Stimulated activated CD8-positive, alpha-beta memory T cell treated with anti-CD3 and anti-CD28 coated beads, Interleukin-12 subunit alpha, Interleukin-12 subunit beta, amount 100 ng/mL, for 4 hours (primary cell): ENCODE results near the gene ITGA2B.
"Not testable (repeated sequence)": the region's sequence is repeated elsewhere in the genome, so short reads cannot be mapped to it uniquely, and the experiment has no call there.

Experiments used
- DNase-seq: peaks from one replicate; pipeline ENCODE4 v3.0.0-alpha.2; 2020; ENCODE audit warnings: low read depth

Gene ITGA2B

DNA sequence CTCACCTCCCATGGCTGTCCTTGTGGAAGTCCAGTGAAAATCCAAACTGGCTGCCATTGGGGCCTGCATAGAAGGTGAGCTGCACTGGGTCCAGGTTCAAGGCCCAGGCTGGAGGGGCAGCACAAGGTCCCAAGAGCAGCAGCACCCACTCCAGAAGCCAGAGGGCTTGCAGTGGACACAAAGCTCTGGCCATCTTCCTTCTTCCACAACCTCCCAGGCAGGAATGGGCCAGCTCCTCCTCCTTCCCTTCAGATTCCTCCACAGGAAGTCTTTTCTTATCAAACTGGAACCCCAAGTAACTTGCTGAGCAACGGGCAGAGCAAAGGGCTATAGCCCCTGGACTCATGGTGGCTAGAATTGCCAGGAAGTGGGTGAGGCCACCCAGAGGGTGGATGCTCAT lies at the start of gene ITGA2B:
Gene ITGA2B (minus strand): TSS at position 369 of the 400 bp plus-strand sequence. CDS start 176 bp downstream, at position 193.
- DNase-seq, result no peak

DNA sequence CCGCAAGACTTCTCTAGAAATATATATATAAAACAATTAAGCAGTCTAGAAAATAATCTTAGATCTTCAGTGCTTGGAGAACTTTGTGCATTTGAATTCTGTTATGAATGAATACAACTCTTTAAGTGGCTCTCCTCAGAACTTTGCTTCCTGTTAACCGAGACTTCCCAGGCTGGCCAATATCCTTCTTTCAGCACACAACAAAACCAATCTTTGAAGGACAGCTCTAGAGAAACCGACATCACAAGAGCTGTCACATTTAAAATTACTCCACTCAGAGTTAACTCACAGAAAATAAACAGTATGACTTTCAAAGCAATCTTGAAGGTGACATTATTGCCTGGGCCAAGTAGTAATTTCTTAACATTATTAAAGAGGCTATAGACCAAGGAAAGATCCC lies 49.7 kb upstream of the ITGA2B start:
- no peak for DNase-seq

DNA sequence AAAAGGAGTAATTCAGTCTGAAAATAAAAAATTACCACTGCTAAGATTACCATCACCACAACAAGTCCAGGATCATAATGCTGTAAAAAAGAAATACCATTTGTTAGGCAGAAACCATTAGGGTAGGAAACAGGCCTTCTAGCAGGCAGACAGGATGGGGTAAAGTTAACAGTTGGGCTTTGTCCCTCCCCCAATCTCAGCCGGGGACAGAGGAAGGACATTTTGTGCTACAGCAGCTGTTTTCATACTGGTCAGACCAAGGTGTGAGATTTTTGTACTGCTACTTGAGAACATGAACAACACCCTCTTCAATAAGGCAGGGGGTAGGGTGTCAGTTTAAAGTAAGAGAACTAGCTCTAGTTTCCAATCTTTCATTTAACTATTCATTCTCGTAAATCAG lies 49.2 kb upstream of the ITGA2B start:
- DNase-seq, result no peak

DNA sequence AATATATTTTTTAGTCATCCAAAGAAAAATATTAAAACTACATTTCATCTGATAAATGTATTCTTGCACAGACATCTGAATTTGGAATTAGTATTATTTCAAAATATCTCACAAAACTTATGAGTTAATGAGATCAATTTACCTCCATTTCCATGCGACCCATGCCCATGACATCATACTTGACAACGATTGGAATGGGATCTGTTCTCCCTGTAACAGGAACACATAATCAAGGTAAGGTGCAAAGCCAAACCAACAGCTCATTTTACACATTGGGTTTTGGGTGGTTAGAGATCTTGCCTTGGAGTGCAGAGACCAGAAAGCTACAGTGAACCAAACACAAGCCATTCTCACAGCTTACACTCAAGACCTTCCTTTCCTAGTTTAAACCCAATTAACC lies 46.9 kb upstream of the ITGA2B start:
- DNase-seq, result no peak

DNA sequence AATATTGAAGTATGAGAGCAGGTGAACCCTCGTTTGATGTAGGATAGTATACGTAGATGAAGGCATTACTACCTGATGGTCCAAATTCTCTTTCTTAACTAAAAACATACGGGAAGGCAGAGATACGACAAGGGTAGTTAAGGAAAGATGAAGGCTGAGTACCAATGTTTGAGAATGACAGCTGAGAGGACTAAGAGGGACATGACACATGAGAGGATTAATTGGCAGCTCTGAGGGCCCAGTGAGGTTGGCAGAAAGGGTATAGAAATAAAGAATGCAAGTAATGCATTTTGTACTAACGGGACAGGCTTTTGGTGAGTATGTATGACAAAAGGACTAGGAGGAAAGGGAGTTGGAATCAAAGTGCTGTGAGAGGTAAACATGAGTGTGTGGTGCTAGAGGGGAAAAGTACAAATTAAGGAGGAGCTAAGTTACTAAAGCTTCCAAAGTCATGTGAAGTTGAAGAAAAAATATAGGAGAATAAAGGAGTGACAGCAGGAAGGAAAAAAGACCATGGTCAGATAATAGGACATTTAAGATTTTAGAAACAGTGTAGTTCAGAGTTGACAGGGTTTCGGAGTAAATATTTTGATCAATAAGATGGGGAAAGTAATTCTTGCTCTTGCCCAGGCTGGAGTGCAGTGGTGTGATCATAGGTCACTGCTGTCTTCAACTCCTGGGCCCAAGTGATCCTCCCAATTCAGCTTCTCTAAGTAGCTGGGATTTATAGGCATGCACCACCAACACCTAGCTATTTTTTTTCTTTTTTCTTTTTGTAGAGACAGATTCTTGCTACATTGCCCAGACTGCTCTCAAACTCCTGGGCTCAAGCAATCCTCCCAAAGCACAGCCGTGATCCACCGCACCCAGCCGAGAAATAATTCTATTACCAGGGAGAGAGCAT lies 43.1 kb upstream of the ITGA2B start:
- no peak for DNase-seq

DNA sequence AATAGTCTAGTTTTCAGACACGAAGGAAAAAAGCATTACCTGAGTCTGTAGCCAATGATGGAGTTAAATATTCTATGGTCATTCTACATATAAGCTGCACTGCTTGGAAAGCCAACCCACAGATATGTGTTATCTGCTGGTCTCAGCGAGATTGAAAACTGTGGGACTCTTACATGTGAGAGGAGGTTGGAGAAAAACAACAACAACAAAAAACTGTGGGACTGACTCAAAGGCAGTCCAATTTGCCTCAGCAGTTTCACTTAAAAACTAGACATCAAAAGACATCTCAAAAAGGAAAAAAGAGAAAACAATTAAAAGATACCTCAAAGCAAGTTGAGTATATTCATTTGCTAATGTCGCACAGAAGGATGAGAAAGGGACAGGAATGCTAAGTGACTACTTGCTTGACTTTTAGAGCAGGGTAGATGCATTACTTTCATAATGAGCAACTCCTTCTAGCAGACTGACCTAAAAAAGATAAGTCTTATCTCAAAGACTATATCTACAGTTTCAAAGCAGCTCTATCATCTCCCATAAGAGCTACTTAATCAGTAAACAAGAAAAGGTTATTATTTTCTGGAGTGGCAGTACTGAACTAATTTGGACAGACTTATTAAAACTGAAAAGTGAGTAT lies 35.5 kb upstream of the ITGA2B start:
- no peak for DNase-seq

DNA sequence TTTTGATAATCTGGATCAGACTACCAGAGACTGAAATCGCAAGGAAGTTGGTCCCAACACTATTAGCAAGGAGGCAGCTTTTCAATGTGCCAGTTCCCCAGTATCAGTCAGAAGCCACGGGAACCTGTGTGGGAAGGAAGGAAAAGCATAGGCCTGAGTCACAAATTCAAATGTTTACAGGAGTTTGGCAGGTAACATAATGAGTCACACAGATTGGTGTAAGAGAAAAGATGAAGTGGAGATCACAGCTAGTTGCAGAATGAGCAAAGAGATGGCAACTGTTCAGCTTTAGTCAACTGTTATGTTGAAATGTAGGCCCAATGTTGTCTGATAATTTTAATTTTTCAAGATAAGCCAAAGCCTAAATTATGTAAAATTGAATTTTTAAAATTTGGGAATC lies 28.1 kb upstream of the ITGA2B start:
- DNase-seq, result no peak

DNA sequence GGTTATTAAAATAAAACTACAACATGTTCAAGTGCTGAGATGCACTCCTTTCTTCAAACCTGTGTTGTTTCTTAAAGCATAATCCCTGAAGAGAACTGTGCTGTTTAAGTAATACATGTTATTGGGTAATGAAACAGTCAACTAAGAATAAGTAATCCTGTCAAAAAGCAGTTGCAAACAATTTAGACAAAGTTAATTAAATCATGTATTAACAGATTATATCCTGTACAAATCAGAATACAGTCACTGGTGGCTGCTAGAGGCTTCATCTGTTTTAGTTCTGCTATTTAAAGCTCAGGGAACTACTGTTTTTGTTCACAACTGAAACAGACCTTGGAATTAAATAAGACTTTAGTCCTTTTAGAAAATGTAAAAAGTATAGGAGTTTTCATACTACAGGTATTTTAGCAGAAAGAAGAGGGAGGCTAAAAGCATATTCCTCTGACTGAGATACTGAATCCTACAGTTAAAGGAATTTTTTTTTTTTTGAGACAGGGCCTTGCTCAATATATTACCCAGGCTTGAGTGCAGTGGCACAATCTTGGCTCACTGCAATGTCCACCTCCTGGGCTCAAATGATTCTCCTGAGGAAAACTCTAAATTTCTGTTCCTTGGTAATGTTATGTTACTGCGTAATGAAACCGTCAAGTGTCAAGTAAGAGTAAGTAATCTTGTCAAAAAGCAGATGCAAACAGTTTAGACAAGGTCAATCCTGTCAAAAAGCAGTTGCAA lies 27.3 kb upstream of the ITGA2B start:
- no peak for DNase-seq

DNA sequence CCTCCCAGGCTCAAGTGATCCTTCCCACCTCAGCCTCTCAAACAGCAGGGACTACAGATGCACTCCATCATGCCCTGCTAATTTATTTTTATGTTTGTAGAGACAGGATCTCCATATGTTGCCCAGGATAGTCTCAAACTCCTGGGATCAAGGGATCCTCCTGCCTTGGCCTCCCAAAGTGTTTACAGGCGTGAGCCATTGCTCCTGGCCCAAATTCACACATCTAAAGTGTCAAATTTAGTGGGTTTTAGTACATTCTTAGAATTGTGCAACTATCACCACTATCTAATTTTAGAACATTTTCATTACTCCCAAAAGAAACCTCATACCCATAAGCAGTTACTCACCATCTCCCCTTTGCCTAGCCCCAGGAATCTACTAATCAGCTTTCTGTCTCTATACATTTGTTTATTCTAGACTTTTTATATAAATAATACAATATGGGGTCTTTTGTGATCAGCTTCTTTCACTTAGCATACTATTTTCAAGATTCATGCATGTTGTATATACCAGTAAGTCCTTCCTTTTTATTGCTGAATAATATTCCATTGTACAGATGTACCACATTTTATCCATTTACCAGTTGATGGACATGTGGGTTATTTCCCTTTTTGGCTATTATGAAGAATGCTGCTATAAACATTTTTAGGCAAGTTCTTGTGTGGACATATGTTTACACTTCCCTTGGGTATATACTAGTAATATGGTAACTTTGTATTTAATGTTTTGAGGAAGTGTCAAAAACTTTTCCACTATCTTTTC lies 25.1 kb upstream of the ITGA2B start:
- DNase-seq, result no peak

DNA sequence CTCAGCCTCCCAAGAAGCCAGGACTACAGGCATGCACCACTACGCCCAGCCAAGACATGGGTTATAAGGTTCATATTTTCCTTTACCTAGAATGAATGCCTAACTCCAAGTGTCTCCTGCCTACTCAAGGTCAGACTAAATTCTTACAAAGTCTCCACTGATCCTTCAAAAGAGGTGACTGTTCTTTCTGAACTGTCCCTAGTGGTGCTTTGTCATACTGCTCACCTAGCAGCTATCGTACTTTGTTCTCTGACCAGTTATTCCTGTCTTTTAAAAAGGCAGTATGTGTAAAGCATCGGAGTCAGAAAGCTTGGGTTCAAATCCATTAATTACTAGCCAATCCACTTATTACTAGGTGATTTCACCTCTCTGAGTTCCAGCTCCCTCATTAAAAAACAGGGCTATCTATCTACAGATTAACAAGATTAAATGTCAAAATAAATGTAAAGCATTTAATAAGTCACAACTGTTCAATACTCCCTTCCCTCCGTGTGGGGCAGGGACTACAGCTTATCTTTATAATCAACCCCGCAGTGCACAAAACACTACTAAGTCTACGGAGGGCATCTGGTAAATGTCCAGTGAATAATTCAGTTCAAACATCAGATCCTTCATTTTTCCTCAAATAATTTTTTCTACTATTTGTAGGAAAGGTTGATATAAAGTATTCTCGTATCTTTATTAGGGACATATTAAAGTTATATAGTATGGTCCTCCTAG lies 20.0 kb upstream of the ITGA2B start:
- no peak for DNase-seq

DNA sequence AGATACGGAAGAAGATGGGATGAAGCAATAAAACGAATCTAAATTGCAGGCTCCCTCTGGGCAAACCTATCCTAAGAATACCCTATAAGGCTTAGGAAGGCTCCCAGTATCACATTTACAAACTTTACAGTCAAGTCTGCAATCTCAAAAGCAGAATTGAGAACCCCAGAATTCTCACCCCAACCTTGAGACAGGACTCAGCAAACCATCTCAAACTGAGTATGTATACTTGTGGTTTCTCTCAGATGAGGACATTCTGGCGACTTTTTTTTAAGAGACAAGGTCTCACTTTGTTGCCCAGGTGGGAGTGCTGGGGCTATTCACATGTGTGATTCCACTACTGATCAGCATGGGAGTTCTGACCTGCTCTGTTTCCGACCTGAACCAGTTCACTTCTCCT lies 19.3 kb upstream of the ITGA2B start:
- no peak for DNase-seq

DNA sequence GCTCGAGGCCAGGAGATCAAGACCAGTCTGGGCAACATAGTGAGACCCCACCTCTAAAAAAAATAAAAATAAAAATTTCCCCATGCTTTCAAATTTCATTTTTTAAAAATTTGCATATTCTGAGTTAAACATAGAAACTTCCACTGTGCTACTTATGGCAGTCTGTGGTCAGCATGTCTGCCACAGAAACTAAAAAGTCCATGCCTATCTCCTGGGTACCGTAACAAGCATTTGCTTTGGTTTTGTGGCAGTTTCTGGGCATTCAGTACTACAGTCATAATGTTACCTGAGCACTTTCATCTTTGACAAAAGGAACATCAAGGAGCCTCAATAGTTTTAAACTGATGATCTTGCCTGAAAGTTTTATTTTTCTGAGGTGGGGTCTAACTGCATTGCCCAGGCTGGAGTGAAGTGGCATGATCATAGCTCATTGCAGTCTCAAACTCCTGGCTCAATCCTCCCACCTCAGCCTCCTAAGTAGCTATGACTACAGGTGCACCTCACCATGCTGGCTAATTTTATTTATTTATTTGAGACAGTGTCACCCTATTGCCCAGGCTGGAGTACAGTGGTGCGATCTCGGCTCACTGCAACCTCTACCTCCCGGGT lies 13.2 kb upstream of the ITGA2B start:
- DNase-seq, result no peak

DNA sequence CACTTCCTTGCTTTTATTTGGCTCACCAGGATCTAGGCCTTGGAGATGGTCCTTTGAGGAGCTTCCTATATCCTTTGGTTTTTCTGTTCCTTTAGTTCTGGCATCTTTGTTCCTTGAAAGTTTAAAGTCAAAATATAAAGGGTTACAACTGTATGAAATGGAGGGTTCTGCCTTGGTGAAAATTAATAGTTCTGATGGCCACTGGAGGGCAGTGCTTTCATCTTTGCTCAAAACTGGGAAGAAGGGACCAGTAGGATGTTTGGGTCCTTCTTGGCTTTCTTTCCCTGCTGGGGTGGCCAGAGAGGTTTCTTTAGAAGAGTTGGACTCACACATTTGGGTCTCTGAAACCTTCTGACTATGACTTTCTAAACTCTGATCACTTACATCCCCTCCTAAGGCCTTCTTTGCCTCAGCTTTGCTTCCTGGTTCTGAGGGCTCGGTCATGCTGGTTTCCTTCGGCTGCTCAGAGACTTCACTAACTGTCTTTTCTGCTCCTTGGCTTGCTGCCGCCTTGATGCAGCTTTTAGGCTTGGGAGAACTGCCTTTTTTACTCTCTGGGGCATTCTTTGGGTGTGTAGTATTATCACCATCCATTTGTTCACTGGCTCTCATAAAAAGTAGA lies 10.9 kb upstream of the ITGA2B start:
- DNase-seq, result no peak

DNA sequence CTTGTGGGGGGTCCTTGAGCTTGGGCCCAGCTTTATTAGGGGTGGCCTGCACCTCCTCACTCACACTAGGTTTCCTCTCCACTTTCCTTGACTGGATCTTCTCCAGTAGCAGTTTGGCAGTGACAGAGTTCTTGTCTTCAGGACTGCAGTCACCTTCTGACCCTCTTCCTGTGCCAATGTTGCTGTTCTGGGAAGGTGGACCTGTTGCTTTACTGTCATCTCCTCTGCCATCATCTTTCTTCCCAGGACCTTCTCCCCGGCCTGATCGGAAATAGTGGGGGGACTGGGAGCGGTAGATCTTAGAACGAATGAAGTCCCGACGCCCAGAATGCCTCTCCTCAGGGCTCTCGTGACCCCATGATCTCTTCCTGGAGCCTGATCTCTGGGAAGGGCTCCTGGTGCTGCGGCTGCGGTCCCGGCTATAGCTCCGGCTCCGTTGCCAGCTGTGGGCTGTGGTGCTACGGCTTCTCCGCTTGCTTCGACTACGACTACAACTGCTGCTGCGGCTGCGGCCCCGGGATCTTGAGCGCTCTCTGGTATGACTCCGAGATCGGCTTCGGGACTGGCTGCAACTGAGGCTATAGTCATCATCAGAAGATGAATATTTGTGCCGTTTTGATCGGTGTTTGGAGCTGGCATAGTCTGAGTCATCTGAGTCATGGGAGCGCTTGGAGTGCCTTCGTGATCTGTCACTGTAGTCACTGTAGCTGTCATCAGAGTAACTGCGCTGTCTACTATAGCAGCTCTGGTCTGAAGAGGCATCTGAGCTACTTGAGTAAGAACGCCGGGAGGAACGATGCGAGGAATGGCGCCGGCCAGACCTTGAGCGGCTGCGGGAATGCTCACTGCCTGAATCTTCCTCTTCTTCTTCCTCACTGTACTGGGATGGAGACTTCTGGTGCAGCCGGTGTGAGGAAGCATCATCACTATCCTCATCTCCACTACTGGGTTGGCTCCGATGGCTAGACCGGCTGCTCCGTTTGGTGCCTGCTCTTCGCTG lies 9.5 kb upstream of the ITGA2B start:
- DNase-seq, result no peak

DNA sequence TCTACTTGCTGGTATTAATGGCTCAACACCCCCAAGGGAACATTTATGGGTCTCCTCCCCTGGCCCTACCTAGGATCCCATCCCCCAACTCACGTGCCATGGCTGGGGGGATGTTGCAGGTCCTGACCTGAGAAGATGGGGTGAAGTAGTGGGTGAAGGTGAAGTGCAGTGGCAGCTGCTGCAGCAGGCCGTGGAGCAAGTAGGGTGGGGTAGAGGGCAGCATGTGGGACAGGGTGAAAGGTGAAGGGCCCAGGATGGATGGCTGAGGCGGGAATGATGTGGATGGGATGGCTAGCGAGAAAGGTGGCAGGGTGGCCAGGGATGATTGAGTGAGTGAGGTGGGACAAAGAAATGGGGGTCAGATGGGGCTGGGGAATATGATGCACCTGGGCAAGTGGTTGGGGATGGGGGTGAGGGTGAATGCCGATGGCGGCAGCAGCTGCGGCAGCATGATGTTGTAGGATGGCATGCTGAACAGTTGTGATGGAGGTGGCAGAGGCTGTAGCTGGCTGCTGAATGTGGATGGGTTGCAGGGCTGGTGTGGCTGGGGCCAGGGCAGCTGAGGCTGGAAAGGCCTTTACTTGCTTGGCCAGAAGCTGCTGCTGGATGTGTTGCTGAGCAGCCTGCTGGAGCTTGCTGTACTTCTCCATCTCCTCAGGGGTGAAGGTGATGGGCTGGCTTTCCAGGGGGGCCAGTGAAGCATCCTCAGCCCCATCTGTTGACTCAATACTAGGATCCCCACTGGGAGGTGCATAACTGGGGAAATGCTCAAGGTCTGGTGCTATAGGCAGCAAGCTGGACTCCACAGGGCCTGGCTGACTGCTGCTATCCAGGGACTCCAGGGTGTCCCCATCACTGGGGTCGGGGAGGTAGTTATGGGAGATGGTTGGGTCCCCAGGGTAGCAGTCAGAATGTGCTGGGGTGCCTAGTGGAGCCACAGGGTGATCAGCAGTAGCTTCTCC lies 8.3 kb upstream of the ITGA2B start:
- DNase-seq, result no peak

DNA sequence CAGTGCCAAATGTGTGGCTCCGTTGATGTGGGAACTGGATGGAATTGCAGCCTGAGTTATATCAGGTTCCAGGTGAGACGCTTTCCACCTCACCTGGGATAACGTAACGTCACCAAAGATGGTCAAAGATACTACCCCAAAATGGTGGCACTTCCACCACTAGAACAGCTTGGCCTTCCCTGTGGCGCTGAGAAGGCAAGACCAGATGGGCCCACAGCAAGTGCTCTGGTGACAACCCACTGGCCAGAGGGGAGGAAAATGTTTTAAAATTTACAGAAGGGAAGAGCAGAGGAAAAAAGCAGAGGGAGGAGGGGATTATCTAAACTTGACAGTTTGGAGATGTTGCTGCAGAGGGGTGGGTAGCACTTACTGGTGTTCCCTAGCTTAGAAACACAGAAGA lies 7.5 kb upstream of the ITGA2B start:
- no peak for DNase-seq

DNA sequence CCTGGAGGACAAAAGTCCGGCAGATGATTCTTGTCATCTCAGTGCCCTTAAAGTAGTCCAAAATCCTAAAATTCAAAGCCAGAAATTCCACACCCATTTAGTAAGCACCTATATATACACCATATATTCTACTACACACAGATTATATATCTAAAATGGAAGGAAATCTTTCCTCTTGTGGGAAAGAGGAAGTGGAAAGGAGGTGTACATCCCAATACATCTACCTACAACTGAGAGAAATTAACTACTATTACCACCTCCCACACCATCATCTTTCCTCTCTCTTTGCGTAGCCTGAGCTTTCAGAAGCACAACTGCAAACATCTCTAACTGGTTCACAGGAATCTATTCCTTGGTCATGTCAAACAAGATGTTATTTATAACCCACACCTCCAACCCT lies 5.4 kb upstream of the ITGA2B start:
- no peak for DNase-seq

DNA sequence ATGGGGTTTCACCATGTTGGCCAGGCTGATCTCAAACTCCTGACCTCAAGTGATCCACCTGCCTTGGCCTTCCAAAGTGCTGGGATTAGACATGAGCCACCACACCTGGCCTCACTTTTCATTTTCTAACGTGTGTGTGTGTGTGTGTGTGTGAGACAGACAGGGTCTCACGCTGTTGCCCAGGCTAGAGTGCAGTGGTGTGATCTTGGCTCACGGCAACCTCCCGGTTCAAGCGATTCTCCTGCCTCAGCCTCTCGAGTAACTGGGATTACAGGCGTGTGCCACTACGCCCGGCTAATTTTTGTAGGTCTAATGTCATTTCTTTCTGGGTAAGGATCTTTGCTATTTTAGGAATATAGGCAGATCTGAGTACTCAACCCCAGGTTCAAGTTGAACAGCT lies 4.7 kb upstream of the ITGA2B start:
- DNase-seq, result not testable (repeated sequence)
